Breast epithelium (tissue), 4 donors: ENCODE measurements around the gene MDH1B. TPM values are rescaled to one million over a fixed set of nuclear protein-coding genes. Genes with fewer than 3 reads are reported as not detected.
"Not testable (repeated sequence)": the region's sequence is repeated elsewhere in the genome, so short reads cannot be mapped to it uniquely, and the experiment has no call there.

ENCODE experiments used
- DNase-seq, 2 donors: peaks; one replicate each; pipeline ENCODE4 v3.0.0-alpha.2; 2019; ENCODE audit warnings: low spot score in 2 of 2
- H3K27ac ChIP-seq, 2 donors: fragments of 200-600 bp; sonication (generic) in 1 of 2; one replicate each; pipeline ENCODE4 v1.5.1; 2016 to 2019; ENCODE audit warnings: mild to moderate bottlenecking in 1 of 2
- H3K27me3 ChIP-seq, 2 donors: fragments of 200-600 bp; sonication (generic) in 1 of 2; one replicate each; pipeline versions ENCODE4 v1.5.1 to v1.6.0; 2017 to 2019; ENCODE audit warnings: control low read depth in 1 of 2, mild to moderate bottlenecking in 1 of 2
- H3K36me3 ChIP-seq: fragments of 200-600 bp; one replicate; pipeline ENCODE4 v1.5.1; 2019
- H3K4me1 ChIP-seq, 2 donors: fragments of 200-600 bp; sonication (generic); one replicate each; pipeline ENCODE4 v1.5.1; 2016 to 2019; ENCODE audit warnings: control low read depth in 1 of 2
- H3K4me3 ChIP-seq, 3 donors: fragments of 200-600 bp; sonication (generic); 1 replicate in 2 of 3; 2 replicates in 1 of 3; pipeline ENCODE4 v1.5.1; 2016 to 2019; ENCODE audit warnings: mild to moderate bottlenecking in 3 of 3, moderate library complexity in 2 of 3
- H3K9me3 ChIP-seq, 2 donors: fragments of 200-600 bp; sonication (generic) in 1 of 2; one replicate each; pipeline ENCODE4 v1.5.1; 2016 to 2019; ENCODE audit warnings: control low read depth in 1 of 2
- POLR2A ChIP-seq: fragments of 450-650 bp; IDR thresholded peaks from one replicate; pipeline ENCODE4 v1.6.1; 2016; ENCODE audit warnings: antibody characterized with exemption, mild to moderate bottlenecking, moderate library complexity
- POLR2AphosphoS5 ChIP-seq, 3 donors: sonication (generic); formaldehyde crosslinking; IDR thresholded peaks; one replicate each; pipeline ENCODE4 v1.6.1; 2017; ENCODE audit warnings: antibody characterized with exemption in 3 of 3
- intact Hi-C: fragments of 100-400 bp; cut with DNase I; formaldehyde crosslinking; loops from one replicate; pipeline ENCODE4 v1.15.1; 2023; ENCODE audit warnings: low total_unique reads
- total RNA-seq, 3 donors: library from RNA; depleted of rRNA; stranded (reverse); fragments of >200 nt; gene quantifications; one replicate each; pipeline ENCODE4 v1.1.0, GENCODE V29; 2016
- TF ChIP-seq, protein P1 (sequence below), 3 donors: fragments of 450-650 bp; IDR thresholded peaks; one replicate each; pipeline ENCODE4 v1.5.1; 2016 to 2017; ENCODE audit warnings: antibody characterized with exemption in 3 of 3, mild to moderate bottlenecking in 3 of 3, moderate library complexity in 3 of 3

The MDH1B gene
- total RNA-seq, 3 donors from 2014 or later, result 0.64 to 4.7 (median 2.0) TPM

DNA sequence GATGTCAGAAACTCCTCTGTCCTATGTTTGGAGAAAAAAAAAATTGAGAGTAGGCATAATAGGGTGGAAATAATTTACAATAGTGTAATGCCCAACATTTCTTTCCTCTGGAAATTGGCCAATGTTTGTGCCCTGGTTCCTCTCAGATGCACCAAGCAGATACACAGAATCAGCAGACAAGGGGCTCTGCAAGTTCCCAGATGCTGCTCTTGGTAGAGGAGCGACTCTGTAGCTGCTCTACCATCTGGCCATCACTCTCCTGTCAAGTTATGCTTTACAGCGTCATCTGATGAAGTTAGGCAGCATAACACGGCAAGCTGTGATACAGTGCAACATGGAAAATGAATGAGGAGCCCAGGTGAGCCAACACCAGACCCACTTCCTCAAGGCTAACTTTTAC, 48.5 kb downstream of the MDH1B start:
- no peaks in the 10 kb centered on the region for H3K9me3 ChIP-seq
- TF ChIP-seq POLR2AphosphoS5 (IDR thresholded peaks at IDR 0.05), result no peak
- TF ChIP-seq, protein P1, sequence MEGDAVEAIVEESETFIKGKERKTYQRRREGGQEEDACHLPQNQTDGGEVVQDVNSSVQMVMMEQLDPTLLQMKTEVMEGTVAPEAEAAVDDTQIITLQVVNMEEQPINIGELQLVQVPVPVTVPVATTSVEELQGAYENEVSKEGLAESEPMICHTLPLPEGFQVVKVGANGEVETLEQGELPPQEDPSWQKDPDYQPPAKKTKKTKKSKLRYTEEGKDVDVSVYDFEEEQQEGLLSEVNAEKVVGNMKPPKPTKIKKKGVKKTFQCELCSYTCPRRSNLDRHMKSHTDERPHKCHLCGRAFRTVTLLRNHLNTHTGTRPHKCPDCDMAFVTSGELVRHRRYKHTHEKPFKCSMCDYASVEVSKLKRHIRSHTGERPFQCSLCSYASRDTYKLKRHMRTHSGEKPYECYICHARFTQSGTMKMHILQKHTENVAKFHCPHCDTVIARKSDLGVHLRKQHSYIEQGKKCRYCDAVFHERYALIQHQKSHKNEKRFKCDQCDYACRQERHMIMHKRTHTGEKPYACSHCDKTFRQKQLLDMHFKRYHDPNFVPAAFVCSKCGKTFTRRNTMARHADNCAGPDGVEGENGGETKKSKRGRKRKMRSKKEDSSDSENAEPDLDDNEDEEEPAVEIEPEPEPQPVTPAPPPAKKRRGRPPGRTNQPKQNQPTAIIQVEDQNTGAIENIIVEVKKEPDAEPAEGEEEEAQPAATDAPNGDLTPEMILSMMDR (IDR thresholded peaks at IDR 0.05), result no peak
- no peak for TF ChIP-seq POLR2A
- no peak overlapping the region for H3K4me3 ChIP-seq
- no peaks in the 10 kb centered on the region for H3K4me1 ChIP-seq
- intact Hi-C loops, result no loop called here
- no peaks in the 10 kb centered on the region for H3K36me3 ChIP-seq
- no peaks in the 10 kb centered on the region for H3K27me3 ChIP-seq
- DNase-seq, result no peak
- no peak overlapping the region for H3K27ac ChIP-seq

DNA sequence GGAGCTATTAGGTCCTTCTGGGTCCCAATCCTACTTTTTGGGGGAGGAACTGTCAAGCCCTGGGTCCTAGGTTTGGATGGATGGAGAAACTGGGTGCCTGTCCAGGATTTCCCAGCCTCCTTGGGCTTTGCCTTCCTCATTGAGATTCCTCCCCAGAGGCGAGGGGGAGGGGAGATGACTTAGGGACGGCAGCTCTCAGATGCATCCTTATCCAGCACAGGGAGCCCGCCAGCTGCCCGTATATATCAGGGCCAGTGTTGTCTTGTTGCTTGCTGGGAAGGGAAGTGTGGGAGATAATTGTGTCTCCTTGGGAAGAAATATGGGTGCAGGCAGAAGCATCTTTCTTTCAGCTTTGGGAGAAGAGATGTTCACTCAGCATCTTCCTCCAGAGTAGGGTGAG, 49.9 kb downstream of the MDH1B start:
- H3K4me1 ChIP-seq, intact Hi-C loops, DNase-seq, H3K27me3 ChIP-seq, H3K4me3 ChIP-seq, H3K27ac ChIP-seq, H3K9me3 ChIP-seq, H3K36me3 ChIP-seq: not testable (repeated sequence)

DNA sequence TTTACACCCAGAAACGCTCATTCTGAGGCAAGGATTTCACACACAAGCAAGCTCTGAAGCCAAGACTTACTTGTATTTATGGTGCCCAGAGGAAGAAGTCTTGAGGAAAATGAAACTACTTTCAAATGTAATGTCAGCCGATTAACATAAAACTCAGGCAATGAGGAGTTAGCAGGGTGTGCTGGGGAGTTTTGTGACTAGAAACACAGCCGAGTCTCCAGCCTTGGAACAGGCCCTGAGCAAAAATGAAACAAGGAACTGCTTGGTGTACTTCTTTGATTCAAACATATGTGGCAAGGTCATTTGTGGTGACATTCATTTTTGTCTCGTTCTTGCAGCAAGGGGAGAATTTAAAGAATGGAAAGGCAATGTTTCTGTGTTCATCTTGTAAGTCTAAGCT, 51.4 kb downstream of the MDH1B start:
- Histone ChIP-seq H3K9me3 (no peaks in the 10 kb centered on the region), H3K36me3 (no peaks in the 10 kb centered on the region), H3K4me1 (no peaks in the 10 kb centered on the region), H3K27me3 (no peaks in the 10 kb centered on the region), H3K4me3 (no peak overlapping the region), H3K27ac (no peak overlapping the region)
- TF ChIP-seq, protein P1 (IDR thresholded peaks at IDR 0.05), result no peak
- TF ChIP-seq POLR2A (no peak), POLR2AphosphoS5 (IDR thresholded peaks at IDR 0.05) (no peak)
- no peak for DNase-seq
- intact Hi-C loops, result no loop called here

DNA sequence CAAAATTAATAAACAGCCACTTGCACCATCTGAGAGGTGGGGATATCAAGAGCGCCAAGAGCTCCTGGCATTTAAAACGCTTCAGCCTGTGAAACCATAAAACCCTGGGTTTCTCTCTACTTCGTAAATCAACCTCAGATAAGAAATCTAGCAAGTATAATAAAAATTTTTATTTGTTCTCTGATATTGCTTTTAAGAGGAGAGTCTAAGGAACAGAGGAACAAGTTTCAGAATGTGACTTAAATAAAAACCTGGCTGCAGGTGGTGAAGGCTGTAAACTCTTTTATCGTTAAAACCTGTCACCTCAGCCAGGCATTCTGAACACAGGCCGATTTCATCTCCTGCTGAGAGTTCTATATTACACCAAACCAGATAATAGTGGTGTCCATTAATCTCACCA, 56.8 kb downstream of the MDH1B start:
- H3K4me1 ChIP-seq, result no peaks in the 10 kb centered on the region
- H3K36me3 ChIP-seq, result no peaks in the 10 kb centered on the region
- H3K27me3 ChIP-seq, result no peaks in the 10 kb centered on the region
- H3K27ac ChIP-seq, result no peak overlapping the region
- no peaks in the 10 kb centered on the region for H3K9me3 ChIP-seq
- no peak overlapping the region for H3K4me3 ChIP-seq
- TF ChIP-seq POLR2AphosphoS5 (IDR thresholded peaks at IDR 0.05) (no peak), POLR2A (no peak)
- TF ChIP-seq, protein P1 (IDR thresholded peaks at IDR 0.05), result no peak
- intact Hi-C loops, result no loop called here
- DNase-seq, result no peak

DNA sequence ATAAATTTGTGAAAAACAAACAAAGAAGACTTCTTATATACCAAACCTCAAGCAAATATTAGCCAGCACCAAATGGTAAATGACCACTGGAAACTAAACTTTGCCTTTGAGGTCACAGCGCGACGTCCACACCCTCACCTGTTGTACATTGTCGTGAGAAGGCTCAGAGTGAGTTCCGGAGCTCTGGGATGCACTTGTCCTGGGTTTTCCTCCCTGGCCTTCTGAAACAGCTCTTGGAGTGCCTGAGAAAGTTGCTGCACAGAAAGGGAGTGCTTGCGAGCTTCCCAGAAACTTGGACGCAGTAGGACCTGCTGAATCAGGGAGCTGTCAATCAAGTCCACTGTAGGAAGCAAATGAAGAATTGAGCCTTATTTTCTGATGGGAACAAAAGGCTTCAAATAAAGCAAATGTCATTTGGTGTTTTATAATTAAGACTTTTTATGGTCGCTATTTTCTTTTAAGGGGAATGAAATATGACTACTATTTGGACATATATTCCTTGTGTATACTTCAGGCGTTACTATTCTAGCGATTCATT, 57.9 kb downstream of the MDH1B start:
- H3K4me3 ChIP-seq, result no peak overlapping the region
- intact Hi-C loops, result no loop called here
- no peaks in the 10 kb centered on the region for H3K36me3 ChIP-seq
- no peak for TF ChIP-seq POLR2AphosphoS5 (IDR thresholded peaks at IDR 0.05)
- no peak for TF ChIP-seq POLR2A
- TF ChIP-seq, protein P1 (IDR thresholded peaks at IDR 0.05), result no peak
- H3K27ac ChIP-seq, result no peak overlapping the region
- no peaks in the 10 kb centered on the region for H3K9me3 ChIP-seq
- DNase-seq, result no peak
- H3K27me3 ChIP-seq, result no peaks in the 10 kb centered on the region
- no peaks in the 10 kb centered on the region for H3K4me1 ChIP-seq
